OCI-LY1 (cell line): ENCODE results near the gene NTNG1.

ENCODE experiments used
- H2AFZ ChIP-seq: fragments of 200-600 bp; sonication (generic), shearing (Covaris generic); 2 replicates; pipeline ENCODE4 v1.6.0; 2014; ENCODE audit warnings: antibody characterized with exemption, mild to moderate bottlenecking, low read length
- H3F3A ChIP-seq: fragments of 200-600 bp; sonication (generic), shearing (Covaris generic); 2 replicates; pipeline ENCODE4 v1.6.0; 2014; ENCODE audit warnings: mild to moderate bottlenecking, antibody characterized with exemption, low read length, moderate library complexity; ENCODE audit not compliant: insufficient read depth
- H3K27ac ChIP-seq: fragments of 200-600 bp; sonication (generic); 2 replicates; pipeline ENCODE4 v1.5.1; 2014; ENCODE audit warnings: low read length, mixed run types, mild to moderate bottlenecking, low read depth; ENCODE audit not compliant: poor library complexity, severe bottlenecking
- H3K27me3 ChIP-seq: fragments of 200-600 bp; sonication (generic); 2 replicates; pipeline ENCODE4 v1.6.0; 2014; ENCODE audit warnings: antibody characterized with exemption, mild to moderate bottlenecking, low read length, moderate library complexity; ENCODE audit not compliant: insufficient read depth
- H3K36me3 ChIP-seq: fragments of 200-600 bp; sonication (generic); 2 replicates; pipeline ENCODE4 v1.6.1; 2014; ENCODE audit warnings: mild to moderate bottlenecking, antibody characterized with exemption, low read length, moderate library complexity, mixed read lengths; ENCODE audit not compliant: insufficient read depth
- H3K4me1 ChIP-seq: fragments of 200-600 bp; sonication (generic); 2 replicates; pipeline ENCODE4 v1.5.1; 2014; ENCODE audit warnings: mild to moderate bottlenecking, low read length, moderate library complexity; ENCODE audit not compliant: insufficient read depth, severe bottlenecking
- H3K4me2 ChIP-seq: fragments of 200-600 bp; sonication (generic), shearing (Covaris generic); 2 replicates; pipeline ENCODE4 v1.6.1; 2014; ENCODE audit warnings: low read length
- H3K4me3 ChIP-seq: fragments of 200-600 bp; sonication (generic); 2 replicates; pipeline ENCODE4 v1.5.1; 2014; ENCODE audit warnings: low read length, low read depth, mild to moderate bottlenecking, mixed read lengths; ENCODE audit not compliant: poor library complexity, severe bottlenecking
- H3K79me2 ChIP-seq: fragments of 200-600 bp; shearing (Covaris generic); 2 replicates; pipeline ENCODE4 v1.6.1; 2016; ENCODE audit warnings: mixed run types, low read length, mixed read lengths; ENCODE audit not compliant: insufficient read depth
- H3K9ac ChIP-seq: fragments of 200-600 bp; sonication (generic), shearing (Covaris generic); 2 replicates; pipeline ENCODE4 v1.6.1; 2014; ENCODE audit warnings: mild to moderate bottlenecking, low read length, mixed read lengths
- H3K9me2 ChIP-seq: fragments of 200-600 bp; sonication (generic), shearing (Covaris generic); 2 replicates; pipeline ENCODE4 v1.6.1; 2014; ENCODE audit warnings: low read depth, mild to moderate bottlenecking, low read length, mixed read lengths
- H3K9me3 ChIP-seq: fragments of 200-600 bp; shearing (Covaris generic); 2 replicates; pipeline ENCODE4 v1.6.1; 2014; ENCODE audit warnings: low read length, mixed read lengths
- H4K20me1 ChIP-seq: fragments of 200-600 bp; sonication (generic), shearing (Covaris generic); 2 replicates; pipeline ENCODE4 v1.6.0; 2016; ENCODE audit warnings: mild to moderate bottlenecking, low read length; ENCODE audit not compliant: insufficient read depth
- CTCF ChIP-seq: fragments of 200-600 bp; sonication (generic), shearing (Covaris generic); IDR thresholded peaks from 2 replicates; pipeline ENCODE4 v1.5.1; 2017; ENCODE audit warnings: mild to moderate bottlenecking, antibody characterized with exemption, low read length, moderate library complexity, mixed read lengths
- EZH2 ChIP-seq: fragments of 200-600 bp; sonication (generic), shearing (Covaris generic); IDR thresholded peaks from 2 replicates; pipeline ENCODE4 v1.8.0; 2017; ENCODE audit warnings: borderline replicate concordance, mixed run types, mild to moderate bottlenecking, antibody characterized with exemption, low read length, moderate library complexity, mixed read lengths

The NTNG1 gene

GRCh38 chr1:107105914-107106313 is 34.9 kb upstream of the NTNG1 start:
- Histone ChIP-seq H3K9me2 (no peaks in the 10 kb centered on the region), H2AFZ (no peak overlapping the region)
- TF ChIP-seq EZH2: no peak
- TF ChIP-seq CTCF: no peak

DNA sequence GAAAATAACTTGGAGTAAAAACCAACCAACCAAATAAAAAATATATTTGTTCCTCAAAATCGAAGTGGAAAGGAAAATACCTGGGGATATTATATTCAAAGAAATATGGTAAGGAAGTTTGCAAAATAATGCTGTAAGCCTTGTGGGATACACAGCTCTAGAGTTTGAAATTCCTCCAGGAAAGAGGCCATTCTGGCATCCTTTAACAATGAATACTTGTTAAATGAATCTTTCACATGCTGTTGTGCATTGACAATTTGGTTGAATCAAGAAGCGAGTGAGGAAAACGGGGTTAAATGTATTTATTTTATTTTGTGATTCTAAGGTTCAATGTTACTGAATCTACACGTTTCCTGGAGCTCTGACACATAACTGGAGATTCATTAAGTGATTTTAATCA is 30.5 kb upstream of the NTNG1 start:
- Histone ChIP-seq H3K4me2 (no peak overlapping the region), H2AFZ (no peak overlapping the region)
- TF ChIP-seq CTCF (no peak), EZH2 (no peak)

More at GRCh38 chr1:107105914-107106313, 34.9 kb upstream of the NTNG1 start:
- no peaks in the 10 kb centered on the region for H4K20me1 ChIP-seq
- H3K79me2 ChIP-seq: no peaks in the 10 kb centered on the region
- H3K27me3 ChIP-seq: no peaks in the 10 kb centered on the region
- H3K4me3 ChIP-seq: no peak overlapping the region
- H3K36me3 ChIP-seq: no peaks in the 10 kb centered on the region; the same call in 1 of the 2 replicates
- H3F3A ChIP-seq: no peaks in the 10 kb centered on the region
- H3K9me3 ChIP-seq: no peaks in the 10 kb centered on the region
- H3K4me2 ChIP-seq: no peak overlapping the region
- peaks cover 10% of the 10 kb centered on the region for H3K4me1 ChIP-seq
- H3K9ac ChIP-seq: no peak overlapping the region
- peak overlapping the region; percentile 66 for H3K27ac ChIP-seq

DNA sequence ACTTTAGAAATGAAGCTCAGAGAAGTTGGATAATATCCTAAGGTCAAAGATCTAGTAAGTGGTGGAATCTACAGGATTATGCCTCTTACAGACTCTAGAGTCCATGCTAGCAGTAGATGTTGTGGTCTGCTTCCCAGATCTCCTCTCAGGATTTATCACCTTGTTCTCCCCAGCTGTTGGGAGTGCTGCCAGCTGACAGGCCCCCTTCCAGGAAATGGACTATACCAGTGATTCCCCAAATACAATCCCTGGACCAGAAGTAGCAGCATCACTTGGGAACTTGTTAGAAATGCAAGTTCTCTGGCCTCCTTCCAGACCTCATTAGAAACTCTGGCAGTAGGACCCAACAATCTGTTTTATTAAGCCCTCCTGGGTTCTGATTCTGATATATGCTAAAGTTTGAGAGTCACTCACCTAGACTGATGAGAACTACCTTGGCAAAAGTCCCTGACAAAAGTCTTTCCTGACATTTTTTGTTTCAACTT is 24.5 kb upstream of the NTNG1 start:
- no peaks in the 10 kb centered on the region for H3K36me3 ChIP-seq
- H3K27ac ChIP-seq: no peak overlapping the region
- no peak for TF ChIP-seq EZH2
- TF ChIP-seq CTCF: no peak
- H3F3A ChIP-seq: no peaks in the 10 kb centered on the region
- no peaks in the 10 kb centered on the region for H3K79me2 ChIP-seq
- no peaks in the 10 kb centered on the region for H3K9me2 ChIP-seq
- 0 out of 2 replicates have a peak, but pooled peaks cover 2% of the 10 kb centered on the region for H3K9me3 ChIP-seq
- no peaks in the 10 kb centered on the region for H4K20me1 ChIP-seq
- H3K4me3 ChIP-seq: no peak overlapping the region
- H3K4me2 ChIP-seq: no peak overlapping the region
- no peak overlapping the region for H3K9ac ChIP-seq
- H2AFZ ChIP-seq: no peak overlapping the region
- H3K4me1 ChIP-seq: no peaks in the 10 kb centered on the region
- H3K27me3 ChIP-seq: no peaks in the 10 kb centered on the region

More for the DNA sequence above, 30.5 kb upstream of the NTNG1 start:
- Histone ChIP-seq H3K4me1 (peaks cover 10% of the 10 kb centered on the region), H3K27me3 (no peaks in the 10 kb centered on the region), H3F3A (no peaks in the 10 kb centered on the region), H3K79me2 (no peaks in the 10 kb centered on the region), H3K9me3 (0 out of 2 replicates have a peak, but pooled peaks cover 2% of the 10 kb centered on the region), H3K36me3 (no peaks in the 10 kb centered on the region; the same call in 1 of the 2 replicates), H3K4me3 (no peak overlapping the region), H3K9ac (no peak overlapping the region), H3K27ac (no peak overlapping the region), H3K9me2 (no peaks in the 10 kb centered on the region), H4K20me1 (no peaks in the 10 kb centered on the region)
